Activated CD4-positive, CD25-positive, alpha-beta regulatory T cell treated with anti-CD3 and anti-CD28 coated beads, Interleukin-2, amount 50 U/mL, for 24 hours (primary cell): ENCODE results near the gene SPACA9.

Source experiments
- ATAC-seq, 2 donors: fragments of 150-1000 bp; cut with Tn5 transposase; one replicate each; pipeline ENCODE4 v1.10.0; 2021; ENCODE audit warnings: mild to moderate bottlenecking in 1 of 2, moderate library complexity in 1 of 2

The SPACA9 gene

GRCh38 chr9:132878695-132879456, at the start of gene SPACA9:
Gene SPACA9 (plus strand): TSS chr9:132878898. CDS start chr9:132883948, 5,050 bp downstream.
- peak in 1 of 2 donors; percentile 28 for ATAC-seq

- no peak for ATAC-seq
Observed at GRCh38 chr9:132832171-132832881, 46.4 kb upstream of the SPACA9 start.

DNA sequence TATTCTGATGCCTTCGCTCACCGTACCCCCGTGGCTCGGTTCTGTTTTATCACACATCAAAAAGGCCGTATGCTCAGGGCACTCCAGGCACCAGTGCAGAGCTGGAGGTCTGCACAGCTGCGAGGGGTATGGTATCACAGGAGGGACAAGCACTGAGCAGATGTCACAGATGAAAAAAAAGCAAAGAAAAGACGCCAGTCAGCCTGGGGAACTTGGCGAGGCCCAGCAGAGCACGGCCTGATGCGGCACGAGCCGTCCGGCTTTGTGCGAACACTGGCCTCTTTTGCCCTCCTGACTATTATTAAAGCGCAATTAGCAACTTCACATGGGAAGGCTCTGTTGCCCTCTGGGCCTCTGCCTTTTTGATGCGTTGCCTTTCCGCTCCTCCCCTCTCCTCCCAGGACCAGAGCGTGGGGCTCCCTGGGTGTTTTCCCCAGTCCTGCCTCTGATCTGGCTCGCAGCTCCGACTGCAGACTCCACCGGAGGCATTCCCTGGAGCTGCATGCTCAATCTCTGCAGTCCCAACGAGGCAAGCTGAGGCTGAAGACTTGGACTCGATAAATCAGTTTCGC, 45.1 kb upstream of the SPACA9 start:
- ATAC-seq: no peak

DNA sequence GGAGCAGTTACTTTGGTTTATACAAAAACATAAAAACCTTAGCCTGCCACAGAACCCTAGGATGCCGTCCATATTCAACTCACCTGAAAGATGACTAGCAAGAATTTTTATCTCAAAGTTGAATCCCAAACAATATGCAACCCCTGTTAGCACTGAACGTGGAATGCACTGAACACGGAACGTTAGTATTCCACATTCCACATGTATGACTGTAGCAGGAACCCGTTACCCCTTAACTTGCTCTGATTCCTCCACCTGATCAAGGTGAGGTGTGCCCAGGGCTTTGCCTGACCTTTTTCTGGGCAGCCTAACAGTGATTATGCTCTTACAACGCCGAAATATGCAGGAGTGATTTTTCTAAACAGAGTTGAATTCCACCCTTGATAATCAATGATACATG, 44.4 kb upstream of the SPACA9 start:
- ATAC-seq: no peak

DNA sequence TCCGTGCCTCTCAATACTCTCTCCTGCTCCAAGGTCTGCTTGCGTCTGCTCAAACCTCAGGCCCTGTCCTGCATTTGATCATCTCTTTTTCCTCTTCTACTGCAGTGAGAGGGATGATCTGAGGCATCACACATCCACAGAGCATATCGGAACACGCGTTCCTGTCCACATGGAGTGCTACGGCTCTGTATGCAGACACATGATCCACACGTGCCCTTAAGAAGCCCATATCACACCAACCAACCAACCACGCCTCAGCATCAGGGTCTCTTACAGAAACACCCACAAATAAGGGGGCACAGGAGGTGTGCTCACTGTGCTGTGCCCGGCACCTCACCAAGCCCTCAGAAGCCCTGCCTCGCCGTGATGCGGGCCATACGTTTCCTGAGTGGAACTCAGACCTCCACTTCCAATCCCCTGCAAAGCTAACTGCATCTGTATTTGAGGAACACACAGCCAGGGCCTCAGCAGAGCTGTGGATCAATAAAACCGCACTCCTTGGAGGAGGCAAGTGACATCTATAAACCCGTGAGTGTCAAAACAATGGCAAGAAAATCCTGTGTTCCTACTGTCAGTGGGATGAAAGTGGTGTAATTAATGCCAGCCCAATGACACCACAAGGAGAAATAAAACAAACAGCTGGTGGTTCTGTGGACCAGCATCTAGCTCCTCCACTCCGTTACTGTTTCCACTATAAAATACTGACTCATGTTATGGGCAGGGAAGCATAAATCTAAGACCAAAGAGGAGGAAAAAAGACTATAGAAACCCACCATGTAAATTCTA, 41.0 kb upstream of the SPACA9 start:
- no peak for ATAC-seq

DNA sequence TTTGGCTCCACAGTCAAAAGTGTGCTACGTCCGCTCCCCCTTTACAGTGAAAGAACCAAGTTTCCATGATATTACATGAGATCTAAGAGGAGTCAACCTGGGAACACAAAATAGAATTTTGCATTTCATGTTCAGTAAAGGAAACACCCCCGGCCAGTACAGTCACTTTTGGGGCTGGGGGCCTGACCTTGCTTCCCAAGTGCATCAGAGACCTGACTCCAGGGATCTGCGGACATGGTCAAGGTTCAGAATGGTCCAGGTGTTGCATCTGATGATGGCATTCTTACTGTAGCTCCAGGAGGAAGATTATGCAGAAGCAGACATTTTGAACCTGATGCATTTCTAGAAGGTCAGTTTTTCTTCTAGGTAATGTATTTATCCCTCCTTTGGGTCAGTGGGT, 40.4 kb upstream of the SPACA9 start:
- no peak for ATAC-seq

DNA sequence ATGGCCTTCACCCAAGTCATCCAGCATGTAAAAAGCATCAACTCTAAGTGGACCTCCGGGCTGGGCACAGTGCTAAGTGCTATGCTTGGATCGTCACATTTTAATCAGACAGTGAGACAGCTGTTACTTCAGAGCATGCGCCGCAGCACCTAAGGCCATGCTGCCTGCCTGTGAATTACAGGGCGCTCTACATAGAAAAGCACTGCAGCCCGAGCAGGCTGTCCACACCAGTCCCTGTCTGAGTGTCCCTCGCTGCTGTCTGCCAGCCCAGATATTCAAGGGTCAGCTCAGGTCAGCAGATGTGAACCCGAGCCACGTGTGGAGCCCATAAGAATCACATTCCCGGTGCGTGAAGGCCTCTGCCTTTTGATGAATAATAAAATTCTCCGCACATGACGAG, 37.7 kb upstream of the SPACA9 start:
- ATAC-seq: no peak

GRCh38 chr9:132842124-132843044, 36.3 kb upstream of the SPACA9 start:
- ATAC-seq: no peak

DNA sequence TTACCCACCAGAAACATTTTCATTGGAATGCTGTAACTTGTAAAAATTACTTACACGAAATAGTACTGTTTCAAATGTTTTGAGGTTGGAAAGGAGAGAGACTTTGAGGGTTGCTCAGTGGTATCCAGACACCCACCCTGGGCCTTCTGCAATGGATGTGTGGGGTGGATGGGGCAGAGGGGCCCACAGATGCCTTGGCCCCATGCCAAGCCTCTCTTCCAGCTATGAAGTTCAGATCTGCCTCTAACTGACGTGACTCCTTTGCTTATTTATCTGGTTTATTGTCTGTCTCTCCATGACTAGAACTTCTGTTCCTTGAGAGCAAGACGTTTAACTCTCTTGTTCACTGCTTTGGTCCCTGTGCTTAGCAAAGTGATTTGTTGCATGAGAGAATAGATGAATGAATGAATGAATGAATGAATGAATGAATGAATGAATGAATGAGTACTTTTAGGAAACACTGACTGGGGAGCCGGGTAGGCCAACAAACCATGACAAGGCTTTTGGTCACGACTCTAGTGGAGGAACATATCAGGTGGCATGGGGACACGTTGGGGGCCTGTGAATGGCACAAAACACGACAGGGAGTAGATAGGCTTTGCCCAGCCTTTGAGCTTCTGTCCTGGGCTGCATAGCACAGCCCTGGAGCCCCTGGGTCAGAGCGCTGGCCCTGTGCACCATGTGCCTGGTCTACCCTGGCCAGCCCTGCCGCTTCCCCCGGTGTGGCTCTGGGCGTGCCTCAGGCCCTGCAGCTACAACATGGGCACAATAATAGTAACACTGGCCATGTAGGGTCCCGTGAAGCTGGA, 32.4 kb upstream of the SPACA9 start:
- ATAC-seq: no peak

DNA sequence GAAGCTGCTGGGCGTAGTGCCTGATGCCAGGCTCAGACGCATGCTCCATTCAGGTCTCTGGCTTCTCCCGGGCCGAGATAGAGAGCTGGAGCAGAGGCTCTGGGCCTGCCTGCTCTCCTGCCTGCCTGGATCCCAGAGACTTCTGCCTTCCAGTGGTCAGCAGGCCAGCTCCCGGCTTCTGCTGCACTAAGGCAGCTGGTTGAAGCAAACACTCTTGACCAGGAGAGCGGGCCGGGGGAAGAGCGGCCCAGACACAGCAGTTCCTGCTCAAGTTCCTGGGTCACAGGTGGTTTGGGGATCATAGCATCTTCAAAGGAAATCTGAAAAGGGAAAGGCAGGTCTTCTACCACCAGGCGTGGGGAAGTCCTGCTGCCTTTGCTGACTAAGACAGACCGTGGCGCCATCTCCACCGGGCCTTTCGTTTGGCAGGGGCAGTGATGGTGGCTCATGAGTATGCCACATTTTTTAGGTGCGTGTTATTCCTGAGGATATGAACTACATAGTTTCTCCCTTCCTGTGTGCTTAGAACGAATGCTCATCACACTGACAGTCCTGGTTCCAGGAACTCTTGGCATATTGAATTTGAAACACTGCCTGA, 31.7 kb upstream of the SPACA9 start:
- no peak for ATAC-seq

DNA sequence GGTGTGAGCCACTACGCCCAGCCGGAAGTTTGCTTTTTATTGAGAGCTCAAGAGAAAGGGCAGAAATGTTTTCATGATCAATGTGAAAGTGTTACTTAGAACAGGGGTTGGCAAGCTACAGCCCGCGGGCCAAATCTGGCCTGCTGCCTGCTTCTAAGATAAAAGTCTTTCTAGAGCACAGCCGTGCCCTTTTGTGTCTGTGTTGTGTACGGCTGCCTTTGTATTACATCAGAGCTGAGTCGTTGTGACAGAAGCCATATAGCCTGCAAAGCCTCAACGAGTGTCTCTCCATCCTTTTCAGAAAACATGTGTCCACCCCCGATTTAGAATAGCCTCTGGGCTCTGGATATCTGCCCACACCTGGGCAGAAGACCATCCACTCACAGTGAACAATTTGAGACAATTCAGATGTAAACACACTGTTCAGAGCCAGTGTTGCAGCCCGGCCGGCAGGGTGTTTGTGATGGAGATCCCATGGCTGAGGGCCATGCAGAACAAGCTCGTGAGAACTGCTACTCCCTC, 29.5 kb upstream of the SPACA9 start:
- ATAC-seq: peak; percentile 32 to 51

DNA sequence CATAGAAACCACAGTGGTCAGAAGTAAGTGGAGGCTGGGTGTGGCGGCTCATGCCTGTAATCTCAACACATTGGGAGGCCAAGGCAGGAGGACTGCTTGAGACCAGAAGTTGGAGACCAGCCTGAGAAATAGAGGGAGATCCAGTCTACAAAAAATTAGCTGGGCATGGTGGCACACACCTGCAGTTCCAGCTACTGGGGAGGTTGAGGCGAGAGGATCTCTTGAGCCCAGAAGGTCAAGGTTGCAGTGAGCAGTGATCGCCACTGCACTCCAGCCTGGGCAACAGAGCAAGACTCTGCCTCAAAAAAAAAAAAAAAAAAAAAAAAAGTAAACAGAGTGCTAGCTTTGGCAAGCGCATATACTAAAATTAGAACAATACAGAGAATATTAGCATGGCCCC, 25.2 kb upstream of the SPACA9 start:
- ATAC-seq: no peak

DNA sequence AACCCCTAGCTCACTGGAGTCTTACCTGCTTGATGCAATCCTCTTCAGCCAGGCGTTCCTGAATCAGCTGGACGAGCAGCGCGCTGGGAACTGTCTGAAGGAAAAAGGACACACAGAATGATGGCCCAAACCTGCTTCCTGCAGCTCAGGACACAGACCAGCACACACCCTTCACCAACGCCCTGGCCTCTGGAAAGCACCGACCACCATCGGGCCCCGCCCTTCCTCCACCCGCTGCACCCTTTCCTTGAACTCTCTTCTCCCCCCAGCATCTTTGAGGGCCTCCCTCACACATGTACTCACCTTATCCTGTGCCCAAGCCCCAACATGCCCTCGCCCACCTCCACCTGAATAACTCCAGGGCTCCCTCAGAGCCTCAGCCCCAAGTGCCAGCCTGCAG, 23.9 kb upstream of the SPACA9 start:
- ATAC-seq: no peak

DNA sequence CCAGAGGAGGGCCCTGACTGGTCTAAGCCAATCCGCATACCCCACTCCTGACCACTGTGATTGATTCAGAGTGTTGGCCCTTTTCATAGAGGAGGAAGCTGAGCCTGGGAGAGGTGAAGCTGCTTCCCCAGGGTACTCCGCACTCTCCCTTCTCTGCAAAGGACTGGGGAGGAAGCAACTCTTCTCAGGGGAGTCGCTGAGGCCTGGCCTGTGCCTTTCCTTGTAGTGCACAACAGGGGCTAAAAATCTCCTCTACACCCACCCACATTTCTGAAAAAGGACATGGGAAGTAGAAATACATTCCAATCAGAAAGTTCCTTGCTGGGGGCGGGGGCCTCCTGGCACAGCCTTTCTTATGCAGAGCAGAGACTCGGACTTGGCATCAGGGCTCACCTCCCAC, 22.8 kb upstream of the SPACA9 start:
- no peak for ATAC-seq

DNA sequence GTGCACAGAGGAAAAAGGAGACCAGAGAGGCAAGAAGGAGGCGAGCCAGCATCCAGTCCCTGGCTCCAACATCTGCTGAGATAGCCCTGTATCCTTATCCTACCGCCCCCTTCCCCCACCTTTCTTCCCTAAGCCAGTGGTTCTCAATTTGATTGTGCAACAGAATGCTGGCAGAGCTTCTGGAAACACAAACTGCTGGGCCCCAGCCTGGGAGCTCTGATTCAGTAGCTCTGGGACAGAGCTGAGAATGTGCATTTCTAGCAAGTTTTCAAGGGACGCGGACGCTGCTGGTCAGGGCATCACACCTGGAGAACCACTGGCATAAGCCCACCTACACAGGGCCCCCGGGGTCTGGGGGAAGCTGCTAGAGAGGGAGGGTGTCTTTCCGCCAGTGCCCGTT, 21.7 kb upstream of the SPACA9 start:
- ATAC-seq: no peak

DNA sequence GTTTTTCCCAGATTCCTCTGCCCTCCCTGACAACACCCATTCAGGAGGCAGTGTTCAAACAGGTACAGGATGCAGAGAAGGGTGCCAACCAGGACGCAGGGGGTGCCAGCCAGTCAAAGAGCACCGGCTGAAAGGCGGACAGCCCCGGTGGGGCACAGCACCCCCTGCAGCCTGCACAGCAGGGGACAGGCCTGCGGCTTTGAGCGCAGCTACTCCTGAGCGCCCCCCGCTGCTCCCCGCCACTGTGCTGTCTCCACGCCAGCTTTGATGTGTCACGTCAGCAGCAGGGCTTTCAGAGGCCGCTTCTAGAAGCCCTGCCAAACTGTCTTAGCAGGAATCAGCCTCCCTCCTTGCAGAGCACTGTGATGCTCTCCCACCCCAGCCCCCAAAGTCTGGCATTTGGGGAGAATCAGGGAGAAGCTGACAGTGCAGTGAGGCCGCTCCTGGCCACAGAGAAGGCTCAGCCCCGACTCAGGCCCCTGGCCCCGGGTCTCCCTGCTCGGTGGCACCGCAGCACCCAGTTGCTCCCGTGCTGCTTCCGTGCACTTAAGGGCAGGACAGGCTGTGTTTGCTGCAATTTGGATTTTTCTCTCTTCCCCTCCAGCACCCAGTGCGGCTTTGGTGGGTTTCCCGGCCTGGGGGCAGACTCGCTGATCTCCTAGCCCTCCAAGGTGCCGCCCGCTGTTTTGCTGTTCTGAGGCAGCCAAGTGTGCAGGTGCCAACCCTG, 20.9 kb upstream of the SPACA9 start:
- ATAC-seq: no peak

- no peak for ATAC-seq
Observed at GRCh38 chr9:132858751-132859150, 19.9 kb upstream of the SPACA9 start.

GRCh38 chr9:132861666-132862065, 17.0 kb upstream of the SPACA9 start:
- no peak for ATAC-seq

DNA sequence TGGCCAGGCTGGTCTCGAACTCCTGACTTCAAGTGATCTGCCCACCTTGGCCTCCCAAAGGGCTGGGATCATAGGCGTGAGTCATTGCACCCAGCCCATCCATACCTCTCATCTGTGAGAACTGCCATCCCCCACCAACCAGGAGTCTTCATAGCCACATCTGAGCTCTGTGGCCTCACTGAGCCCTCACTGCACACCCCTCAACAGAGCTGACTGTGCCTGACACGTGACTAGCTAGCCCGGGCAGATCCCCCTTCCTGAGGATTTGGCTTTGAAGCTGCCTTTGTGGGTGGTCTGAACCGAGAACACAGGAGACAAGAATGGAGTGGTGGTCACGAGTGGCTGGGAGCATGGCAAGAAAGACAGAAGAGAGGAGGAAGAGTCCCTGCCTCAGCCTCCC, 16.2 kb upstream of the SPACA9 start:
- no peak for ATAC-seq

DNA sequence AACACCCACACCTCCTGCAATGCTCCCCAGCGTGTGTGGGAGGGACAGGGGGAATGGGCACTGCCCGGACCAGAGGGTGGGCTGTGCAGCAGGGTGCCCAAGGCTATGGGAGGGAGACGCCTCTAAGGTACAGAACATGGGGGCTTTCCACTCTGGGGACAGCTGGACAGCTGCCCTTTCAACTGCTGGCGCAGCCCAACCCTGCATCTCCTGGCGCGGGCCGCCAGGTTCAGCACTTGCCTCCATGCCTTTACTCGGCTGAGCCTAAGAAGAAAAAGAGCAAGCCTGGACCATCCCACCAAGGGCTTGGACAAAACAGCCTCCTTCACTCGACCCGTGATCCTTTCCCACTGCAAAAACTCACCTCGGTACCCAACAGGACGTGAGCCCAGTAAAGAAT, 15.6 kb upstream of the SPACA9 start:
- no peak for ATAC-seq
